Astrocyte of the hippocampus (primary cell): Measurements from ENCODE around the gene SP6.

Experiments used
- DNase-seq: peaks from one replicate; pipeline ENCODE4 v3.0.0; 2011; ENCODE audit warnings: low read depth, low spot score

Gene SP6

GRCh38 chr17:47812146-47812920, 38.6 kb downstream of the SP6 start:
- DNase-seq = no peak

- DNase-seq = peak; percentile 46
Measured at GRCh38 chr17:47811709-47812108, 39.3 kb downstream of the SP6 start.

- peak; percentile 21 for DNase-seq
Measured at GRCh38 chr17:47810901-47811635, 39.9 kb downstream of the SP6 start.

- peak; percentile 94 for DNase-seq
Measured at GRCh38 chr17:47810200-47810821, 40.7 kb downstream of the SP6 start.

GRCh38 chr17:47808830-47809480, 42.0 kb downstream of the SP6 start:
- no peak for DNase-seq

GRCh38 chr17:47808036-47808829, 42.7 kb downstream of the SP6 start:
- no peak for DNase-seq

- no peak for DNase-seq
Measured at GRCh38 chr17:47807421-47807820, 43.5 kb downstream of the SP6 start.

GRCh38 chr17:47806913-47807255, 44.1 kb downstream of the SP6 start:
- DNase-seq = no peak

GRCh38 chr17:47806026-47806912, 44.7 kb downstream of the SP6 start:
- DNase-seq = no peak

- DNase-seq = no peak
Measured at GRCh38 chr17:47804461-47804860, 46.5 kb downstream of the SP6 start.

GRCh38 chr17:47803751-47804150, 47.2 kb downstream of the SP6 start:
- DNase-seq = no peak

GRCh38 chr17:47803201-47803600, 47.8 kb downstream of the SP6 start:
- DNase-seq = no peak

GRCh38 chr17:47802341-47803022, 48.5 kb downstream of the SP6 start:
- DNase-seq = peak; percentile 58

GRCh38 chr17:47801906-47802305, 49.1 kb downstream of the SP6 start:
- DNase-seq = no peak

- DNase-seq = no peak
Measured at GRCh38 chr17:47801176-47801765, 49.7 kb downstream of the SP6 start.

- DNase-seq = no peak
Measured at GRCh38 chr17:47800686-47801085, 50.3 kb downstream of the SP6 start.

GRCh38 chr17:47797797-47798196, 53.2 kb downstream of the SP6 start:
- DNase-seq = peak; percentile 34
